Subcutaneous adipose tissue (tissue), 4 donors: ENCODE results near the gene RHEX. TPM values are rescaled to one million over a fixed set of nuclear protein-coding genes. Genes with fewer than 3 reads are reported as not detected.

Experiments used
- CTCF ChIP-seq: fragments of 450-650 bp; IDR thresholded peaks from one replicate; pipeline ENCODE4 v1.5.1; 2016; ENCODE audit warnings: low read depth, mild to moderate bottlenecking, control low read depth, antibody characterized with exemption, moderate library complexity
- total RNA-seq, 4 donors: library from RNA; depleted of rRNA; stranded (reverse); fragments of >200 nt; gene quantifications; one replicate each; pipeline ENCODE4 v1.1.0, GENCODE V29; 2016

RHEX gene
- total RNA-seq, 4 donors from 2014 or later: 5.1 to 9.9 (median 5.7) TPM; not detected in 1

DNA sequence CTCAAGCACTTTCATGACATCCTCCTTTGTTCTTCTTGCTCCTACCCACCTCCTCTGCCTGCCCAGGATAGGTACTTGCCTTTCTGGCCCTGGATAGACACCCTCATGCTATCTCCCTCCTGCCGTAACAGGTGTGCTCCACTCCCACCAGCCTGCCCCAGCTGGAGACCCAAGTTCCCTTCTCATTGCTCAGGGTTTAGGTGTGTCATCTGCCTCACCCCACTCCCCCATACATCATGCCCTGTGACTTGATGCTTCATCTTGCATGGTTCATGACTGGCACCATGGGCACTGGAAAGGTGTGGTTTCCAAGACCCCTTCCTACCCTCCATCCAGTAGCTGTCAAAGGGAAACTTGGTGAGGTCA, 5.9 kb downstream of the RHEX start:
- no peak for TF ChIP-seq CTCF

GRCh38 chr1:206059355-206059915, 6.5 kb downstream of the RHEX start:
- TF ChIP-seq CTCF: no peak

DNA sequence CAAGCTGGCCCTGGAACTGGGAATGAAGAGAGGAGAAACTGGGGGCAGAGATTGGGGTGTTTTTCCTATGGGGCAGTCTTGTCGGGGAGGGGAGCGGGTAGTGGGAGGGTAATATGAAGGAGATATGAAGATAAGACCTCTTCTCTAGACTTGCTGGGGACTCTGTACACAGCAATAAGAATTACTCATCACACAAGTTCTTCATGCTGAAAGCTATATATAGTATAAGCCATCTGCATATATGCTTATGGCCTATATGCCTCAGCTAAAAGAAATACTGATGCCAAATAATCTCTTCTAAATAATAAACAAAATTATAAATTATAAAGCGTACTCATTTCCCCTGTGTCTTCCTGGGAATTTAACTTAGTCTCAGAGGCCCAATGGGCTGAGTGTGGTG, 7.9 kb downstream of the RHEX start:
- no peak for TF ChIP-seq CTCF

DNA sequence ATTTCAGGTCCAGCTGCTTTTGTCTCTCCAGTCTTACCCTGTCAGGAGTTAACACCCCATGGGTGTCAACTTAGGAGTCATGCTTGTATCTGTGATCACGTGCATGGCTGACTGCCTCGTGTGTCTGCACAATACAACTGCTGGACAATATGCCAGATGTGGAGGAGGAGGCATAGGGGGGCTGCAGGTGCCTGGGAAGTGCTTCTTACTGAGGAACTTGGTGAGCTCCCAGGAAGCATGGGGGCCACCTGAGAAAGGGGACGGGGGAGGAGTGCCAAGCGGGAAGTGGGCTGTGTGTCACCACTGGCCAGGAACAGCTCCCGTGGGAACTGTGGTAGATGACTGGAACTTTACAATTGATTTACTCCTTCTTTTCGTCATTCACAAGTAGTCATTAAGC, 9.5 kb downstream of the RHEX start:
- TF ChIP-seq CTCF: no peak

- no peak for TF ChIP-seq CTCF
Measured at GRCh38 chr1:206065547-206066145, 12.7 kb downstream of the RHEX start.

GRCh38 chr1:206066479-206067171, 13.7 kb downstream of the RHEX start:
- TF ChIP-seq CTCF: no peak

DNA sequence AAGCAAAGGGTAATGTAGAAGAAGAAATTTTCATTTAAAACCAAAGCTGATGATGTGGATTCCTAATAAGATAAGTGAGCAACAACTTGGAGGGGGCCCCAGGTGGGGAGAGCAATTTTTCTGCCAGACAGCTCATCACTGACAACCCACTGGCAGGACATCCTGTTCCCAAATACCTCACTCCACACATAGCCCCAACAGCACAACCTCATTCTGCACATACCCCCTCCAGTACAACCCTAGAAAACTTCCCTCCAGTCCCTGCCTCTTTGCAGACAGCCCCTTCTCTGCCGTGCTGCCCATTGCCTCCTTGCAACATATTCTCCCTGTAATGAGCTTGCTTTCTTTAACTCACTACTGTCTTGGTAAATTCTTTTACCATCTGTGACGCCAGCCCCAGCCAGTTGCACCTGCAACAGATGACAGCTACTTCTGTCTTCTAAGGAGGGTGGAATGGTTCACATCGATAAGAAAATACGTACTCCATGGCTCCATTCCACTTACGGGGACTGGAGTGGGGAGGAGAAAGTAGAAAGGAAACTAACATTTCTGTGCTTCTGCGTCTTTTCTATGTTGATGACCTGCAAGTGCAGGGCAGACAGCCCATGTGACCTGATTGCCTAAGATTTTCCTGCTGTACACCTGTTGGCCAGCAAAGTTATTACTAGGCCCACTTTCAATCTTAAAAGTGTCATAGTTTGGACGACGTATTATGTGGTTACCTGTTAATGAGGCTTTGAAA, 14.7 kb downstream of the RHEX start:
- TF ChIP-seq CTCF: no peak
